ENCODE measurements around the gene ATP2C2.

Gene ATP2C2

DNA sequence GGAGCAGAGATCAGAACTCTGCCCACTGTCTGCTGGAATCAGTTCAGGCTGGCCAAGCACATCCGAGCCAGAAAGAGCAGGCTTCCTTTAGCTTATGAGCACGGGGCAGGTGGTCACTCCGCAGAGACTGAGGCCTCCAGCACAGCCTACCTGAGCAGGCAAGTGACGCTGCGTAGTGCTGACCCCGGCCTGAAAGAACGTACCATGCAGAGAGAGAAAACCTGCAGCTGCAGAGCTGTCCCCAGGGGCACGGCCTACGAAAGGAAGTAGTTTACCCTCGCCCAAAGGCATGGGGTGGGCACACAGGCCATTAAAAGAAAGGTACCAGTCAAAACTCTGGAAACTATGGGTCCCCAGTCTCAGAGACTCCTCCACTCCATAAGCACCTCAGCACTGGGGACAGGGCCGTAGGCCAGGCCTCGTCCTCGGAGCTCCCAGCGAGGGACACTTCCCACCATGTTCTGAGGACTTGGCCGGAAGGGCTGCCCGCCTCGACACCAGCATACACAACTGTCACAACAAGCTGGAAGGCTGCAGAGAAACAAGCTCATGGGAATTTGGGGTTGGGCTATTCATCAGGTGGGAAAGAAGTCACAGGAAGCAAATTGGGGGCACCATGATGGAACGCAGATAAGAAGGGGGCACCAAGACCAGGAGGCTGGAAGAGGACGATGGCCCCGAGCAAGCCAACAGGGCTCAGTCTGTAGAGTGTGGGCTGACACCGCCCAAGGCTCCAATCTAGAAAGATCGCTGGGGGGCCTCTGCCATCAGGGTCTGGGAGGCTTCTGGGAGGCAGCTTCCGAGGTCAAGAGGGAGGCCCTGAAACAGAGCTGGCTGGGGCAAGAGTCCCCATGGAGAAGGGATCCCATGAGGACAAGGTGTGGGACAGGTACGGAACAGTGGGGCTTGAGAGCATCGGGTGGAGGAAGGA lies 114.9 kb downstream of the ATP2C2 start:
- Histone ChIP-seq H3K27me3 (replicated peaks) (no peaks in the 10 kb centered on the region), H3K36me3 (replicated peaks) (peaks cover 40% of the 10 kb centered on the region), H3K4me3 (ENCODE audit: low read depth, low read length) (no peak overlapping the region), H3K27ac (no peak overlapping the region)
- no peak for DNase-seq
- in situ Hi-C loops (cut with HindIII; ENCODE audit: low pct_ligation_motif_present, low sequenced_read_pairs): no loop called here
- TF ChIP-seq, protein P1, sequence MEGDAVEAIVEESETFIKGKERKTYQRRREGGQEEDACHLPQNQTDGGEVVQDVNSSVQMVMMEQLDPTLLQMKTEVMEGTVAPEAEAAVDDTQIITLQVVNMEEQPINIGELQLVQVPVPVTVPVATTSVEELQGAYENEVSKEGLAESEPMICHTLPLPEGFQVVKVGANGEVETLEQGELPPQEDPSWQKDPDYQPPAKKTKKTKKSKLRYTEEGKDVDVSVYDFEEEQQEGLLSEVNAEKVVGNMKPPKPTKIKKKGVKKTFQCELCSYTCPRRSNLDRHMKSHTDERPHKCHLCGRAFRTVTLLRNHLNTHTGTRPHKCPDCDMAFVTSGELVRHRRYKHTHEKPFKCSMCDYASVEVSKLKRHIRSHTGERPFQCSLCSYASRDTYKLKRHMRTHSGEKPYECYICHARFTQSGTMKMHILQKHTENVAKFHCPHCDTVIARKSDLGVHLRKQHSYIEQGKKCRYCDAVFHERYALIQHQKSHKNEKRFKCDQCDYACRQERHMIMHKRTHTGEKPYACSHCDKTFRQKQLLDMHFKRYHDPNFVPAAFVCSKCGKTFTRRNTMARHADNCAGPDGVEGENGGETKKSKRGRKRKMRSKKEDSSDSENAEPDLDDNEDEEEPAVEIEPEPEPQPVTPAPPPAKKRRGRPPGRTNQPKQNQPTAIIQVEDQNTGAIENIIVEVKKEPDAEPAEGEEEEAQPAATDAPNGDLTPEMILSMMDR (IDR thresholded peaks at IDR 0.05; ENCODE audit: low read depth, low read length, missing control alignments): no peak

DNA sequence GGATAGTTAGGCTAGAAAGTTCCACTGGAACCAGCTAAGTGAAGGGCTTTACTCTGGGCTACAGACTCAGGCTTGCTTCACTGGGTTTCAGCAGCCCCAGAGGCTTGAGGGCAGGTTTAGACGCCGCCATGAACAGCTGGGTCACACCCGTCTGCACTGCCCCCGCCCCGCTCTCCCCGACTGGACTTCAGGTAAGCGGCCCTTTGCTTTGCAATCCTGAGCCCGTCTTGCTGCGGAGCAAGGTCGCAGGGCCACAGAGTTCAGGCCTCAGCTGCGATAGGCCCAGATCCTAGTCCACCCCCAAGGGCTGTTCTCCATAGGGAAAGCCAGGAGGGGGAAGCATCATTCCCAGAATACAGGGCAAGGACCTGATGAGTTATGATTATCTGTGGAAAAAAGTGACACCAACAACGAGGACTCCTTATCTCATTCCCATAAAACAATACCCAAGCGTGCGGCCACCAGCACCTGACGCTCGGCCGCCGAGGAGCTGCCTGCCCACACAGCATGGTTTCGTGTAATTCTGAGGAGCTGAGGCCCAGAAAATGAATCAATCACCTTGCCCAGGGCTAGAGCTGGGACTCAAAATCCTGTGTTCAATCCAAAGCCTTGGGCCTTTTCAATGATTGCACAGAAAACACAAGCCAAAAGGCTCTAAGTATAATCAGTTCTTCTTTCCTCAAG lies 115.7 kb downstream of the ATP2C2 start:
- no peak for DNase-seq
- TF ChIP-seq, protein P1 (IDR thresholded peaks at IDR 0.05; ENCODE audit: low read depth, low read length, missing control alignments): no peak
- in situ Hi-C loops (cut with HindIII; ENCODE audit: low pct_ligation_motif_present, low sequenced_read_pairs): no loop called here
- Histone ChIP-seq H3K4me3 (ENCODE audit: low read depth, low read length) (no peak overlapping the region), H3K27me3 (replicated peaks) (no peaks in the 10 kb centered on the region), H3K36me3 (replicated peaks) (peaks cover 39% of the 10 kb centered on the region), H3K27ac (no peak overlapping the region)

DNA sequence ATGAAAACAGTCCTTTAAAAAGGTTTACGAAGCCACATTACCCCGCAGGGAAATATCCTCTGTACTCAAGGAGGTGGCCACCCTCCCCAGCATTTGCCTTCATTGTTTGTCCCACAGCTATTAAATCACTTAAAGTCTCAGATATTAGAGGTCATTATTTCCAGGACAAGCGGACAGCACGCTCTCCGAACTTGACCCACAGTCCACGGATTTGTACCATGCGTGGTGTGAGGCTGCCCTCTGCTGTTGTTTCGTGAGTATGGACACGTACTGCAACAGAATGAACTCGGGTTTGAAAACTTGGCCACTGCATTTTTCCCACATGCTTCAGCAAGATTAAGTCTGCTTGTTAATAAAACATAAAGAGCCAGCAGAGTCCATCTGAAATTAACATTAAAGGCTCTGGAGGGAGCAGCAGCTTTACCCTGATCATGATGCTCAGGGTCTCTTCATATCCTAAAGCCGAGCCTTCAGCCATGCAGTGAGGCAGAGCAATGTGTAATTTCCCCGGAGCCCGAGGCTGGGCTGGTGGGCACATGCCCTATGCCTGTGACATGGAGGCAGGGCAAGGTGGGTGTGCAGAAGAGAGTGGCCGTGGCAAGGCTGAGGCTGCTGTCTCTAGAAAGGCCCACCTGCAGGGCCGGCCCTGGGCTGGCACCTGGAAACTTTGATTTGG lies 116.4 kb downstream of the ATP2C2 start:
- TF ChIP-seq, protein P1 (IDR thresholded peaks at IDR 0.05; ENCODE audit: low read depth, low read length, missing control alignments): peak; percentile 82
- DNase-seq: peak; percentile 62
- Histone ChIP-seq H3K36me3 (replicated peaks) (peaks cover 42% of the 10 kb centered on the region), H3K27me3 (replicated peaks) (no peaks in the 10 kb centered on the region), H3K4me3 (ENCODE audit: low read depth, low read length) (no peak overlapping the region), H3K27ac (no peak overlapping the region)
- in situ Hi-C loops (cut with HindIII; ENCODE audit: low pct_ligation_motif_present, low sequenced_read_pairs): no loop called here

DNA sequence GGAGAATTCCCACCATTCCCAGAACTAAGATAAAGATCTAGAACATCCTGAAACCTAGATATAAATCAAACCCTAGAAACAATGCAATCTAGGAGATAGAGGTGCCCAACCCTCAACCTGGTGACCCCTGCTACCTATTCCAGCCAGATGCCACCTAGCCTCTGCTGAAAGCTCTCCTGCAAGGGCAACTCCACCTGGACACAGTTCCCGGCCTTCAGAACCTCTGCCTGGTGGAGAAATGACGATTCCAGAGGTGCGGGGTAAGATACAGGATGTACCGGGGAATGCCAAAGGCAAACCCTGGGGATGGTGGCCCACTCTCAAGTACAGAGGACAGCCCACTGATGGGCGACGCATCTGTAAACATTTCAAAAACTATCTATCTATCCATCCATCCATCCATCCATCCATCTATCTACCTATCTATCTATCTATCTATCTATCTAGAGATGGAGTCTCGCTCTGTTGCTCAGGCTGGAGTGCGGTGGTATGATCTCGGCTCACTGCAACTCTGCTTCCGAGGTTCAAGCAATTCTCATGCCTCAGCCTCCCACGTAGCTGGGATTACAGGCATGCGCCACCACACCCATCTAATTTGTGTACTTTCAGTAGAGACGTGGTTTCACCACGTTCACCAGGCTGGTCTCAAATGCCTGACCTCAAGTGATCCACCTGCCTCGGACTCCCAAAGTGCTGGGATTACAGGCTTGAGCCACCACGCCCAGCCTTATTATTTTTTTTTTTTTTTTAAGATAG lies 117.1 kb downstream of the ATP2C2 start:
- Histone ChIP-seq H3K27me3 (replicated peaks) (no peaks in the 10 kb centered on the region), H3K36me3 (replicated peaks) (peaks cover 42% of the 10 kb centered on the region), H3K27ac (no peak overlapping the region), H3K4me3 (ENCODE audit: low read depth, low read length) (no peak overlapping the region)
- TF ChIP-seq, protein P1 (IDR thresholded peaks at IDR 0.05; ENCODE audit: low read depth, low read length, missing control alignments): no peak
- no peak for DNase-seq
- in situ Hi-C loops (cut with HindIII; ENCODE audit: low pct_ligation_motif_present, low sequenced_read_pairs): no loop called here

DNA sequence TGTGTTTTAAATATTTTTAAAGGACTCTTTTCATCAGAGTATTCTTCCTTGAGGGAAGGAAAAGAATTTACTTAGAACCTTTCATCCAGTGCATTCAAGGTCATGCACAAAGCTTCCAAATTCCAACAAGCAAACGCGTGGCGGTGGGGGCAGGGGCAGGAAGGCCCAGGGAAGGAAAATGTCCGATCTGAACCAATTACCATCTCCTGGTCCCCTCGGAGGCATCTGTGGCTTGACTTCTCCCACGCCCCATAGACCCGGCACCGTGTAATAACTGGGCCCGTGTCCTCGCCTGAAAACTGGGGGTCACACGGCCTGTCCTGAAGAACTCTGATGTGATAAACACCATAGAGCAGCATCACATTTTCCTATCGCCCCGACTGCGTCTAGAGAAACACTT lies 117.8 kb downstream of the ATP2C2 start:
- DNase-seq: no peak
- Histone ChIP-seq H3K27ac (no peak overlapping the region), H3K27me3 (replicated peaks) (no peaks in the 10 kb centered on the region), H3K36me3 (replicated peaks) (peaks cover 43% of the 10 kb centered on the region), H3K4me3 (ENCODE audit: low read depth, low read length) (no peak overlapping the region)
- TF ChIP-seq, protein P1 (IDR thresholded peaks at IDR 0.05; ENCODE audit: low read depth, low read length, missing control alignments): no peak
- in situ Hi-C loops (cut with HindIII; ENCODE audit: low pct_ligation_motif_present, low sequenced_read_pairs): no loop called here

Data from brain microvascular endothelial cell (primary cell).